Measurements from ENCODE around the gene KCP.

DNA sequence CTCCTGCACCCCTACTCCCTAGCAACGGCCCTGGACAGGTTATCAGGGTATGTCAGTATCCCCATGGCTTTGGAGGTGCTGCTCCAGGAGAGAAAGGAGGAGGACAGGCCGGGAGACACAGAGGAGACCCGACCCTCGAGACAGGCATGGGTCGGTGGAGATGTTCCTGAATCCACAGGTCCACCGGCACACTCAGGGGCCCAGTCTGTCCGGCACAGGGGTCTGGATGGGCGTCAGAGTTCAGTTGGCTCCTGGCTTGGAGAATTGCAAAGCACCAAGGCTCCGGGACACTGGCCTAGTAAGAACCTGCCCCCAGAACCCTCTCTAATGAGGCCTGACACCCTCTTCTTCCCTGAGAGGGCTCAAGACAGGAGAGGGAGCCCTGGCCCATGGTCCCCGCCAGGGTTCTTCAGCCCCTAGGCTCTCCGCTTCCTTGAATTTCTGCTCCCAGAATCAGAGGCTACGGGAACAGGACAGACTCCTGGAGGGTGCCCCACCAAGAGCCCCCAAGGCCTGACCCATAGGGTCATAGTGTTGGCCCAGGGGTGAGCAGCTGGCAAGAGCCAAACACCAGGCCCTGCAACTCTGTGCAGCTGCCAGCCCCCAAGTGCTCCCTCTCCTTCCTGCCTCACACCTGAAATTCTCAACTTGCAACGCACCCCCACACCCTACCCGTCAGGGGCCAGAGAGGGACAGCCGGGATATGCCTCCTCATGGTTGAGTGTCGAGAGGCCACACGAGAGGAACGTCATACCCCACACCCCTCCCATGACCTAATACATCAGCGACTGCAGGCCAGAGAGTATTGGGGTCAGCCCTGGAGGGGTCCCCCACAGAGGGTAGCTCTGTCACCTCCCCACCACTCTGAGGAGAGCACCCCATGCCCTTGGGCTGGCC, 21.7 kb upstream of the KCP start:
- no peak for TF ChIP-seq CTCF (conservative IDR thresholded peaks at IDR 0.05; ENCODE audit: low read depth in 2 of 2)
- TF ChIP-seq POLR2AphosphoS5 (IDR thresholded peaks at IDR 0.05; ENCODE audit: low read depth): no peak
- no peak for TF ChIP-seq EZH2phosphoT487 (IDR thresholded peaks at IDR 0.05; ENCODE audit: unreplicated experiment)
- TF ChIP-seq REST (IDR thresholded peaks at IDR 0.05; ENCODE audit: unreplicated experiment): no peak
- TF ChIP-seq ZNF331 (CRISPR knock-in tag; IDR thresholded peaks at IDR 0.05; ENCODE audit: low read depth): no peak
